AG10803 (cell line): ENCODE measurements around the gene MET.

Experiments
- DNase-seq: peaks from one replicate; pipeline ENCODE4 v3.0.0; 2010; ENCODE audit warnings: low read depth
- H3K4me3 ChIP-seq: 2 replicates; pipeline ENCODE4 v1.5.1; 2011; ENCODE audit warnings: mild to moderate bottlenecking, low read length, control low read depth
- TF ChIP-seq, protein P1 (sequence below): conservative IDR thresholded peaks from 2 replicates; pipeline ENCODE4 v1.5.1; 2011; ENCODE audit warnings: mild to moderate bottlenecking, low read length, control low read depth, inconsistent platforms

MET gene

DNA sequence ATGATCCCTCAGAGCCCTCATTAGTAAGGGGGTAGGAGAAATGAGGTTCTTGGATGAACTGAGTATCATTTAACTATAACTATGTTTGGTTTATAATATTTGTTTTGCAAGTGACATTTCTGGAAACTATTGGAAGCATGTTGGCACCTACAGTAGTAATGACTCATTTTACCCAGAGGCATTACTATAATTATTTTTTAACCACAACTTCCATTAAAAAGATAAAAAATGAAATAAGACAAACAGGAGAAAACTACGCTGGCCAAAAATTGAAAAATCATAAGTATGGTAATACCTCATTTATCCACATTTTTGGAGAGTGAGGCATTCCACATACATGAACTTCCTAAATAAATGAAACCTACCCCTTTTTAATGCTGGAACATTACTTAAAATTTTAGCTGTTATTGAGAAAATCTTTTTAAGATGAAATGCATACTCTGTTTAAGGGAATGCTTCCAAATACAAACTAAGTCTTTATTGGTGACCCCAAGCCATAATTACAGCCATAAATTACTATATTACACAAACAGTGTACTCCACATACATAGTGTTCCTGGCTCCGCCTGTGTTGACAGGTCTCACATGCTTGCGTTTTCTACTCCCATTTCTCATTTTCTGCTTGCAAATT is 105.8 kb downstream of the MET start:
- DNase-seq, result peak; percentile 78
- H3K4me3 ChIP-seq, result no peak overlapping the region
- TF ChIP-seq, protein P1, sequence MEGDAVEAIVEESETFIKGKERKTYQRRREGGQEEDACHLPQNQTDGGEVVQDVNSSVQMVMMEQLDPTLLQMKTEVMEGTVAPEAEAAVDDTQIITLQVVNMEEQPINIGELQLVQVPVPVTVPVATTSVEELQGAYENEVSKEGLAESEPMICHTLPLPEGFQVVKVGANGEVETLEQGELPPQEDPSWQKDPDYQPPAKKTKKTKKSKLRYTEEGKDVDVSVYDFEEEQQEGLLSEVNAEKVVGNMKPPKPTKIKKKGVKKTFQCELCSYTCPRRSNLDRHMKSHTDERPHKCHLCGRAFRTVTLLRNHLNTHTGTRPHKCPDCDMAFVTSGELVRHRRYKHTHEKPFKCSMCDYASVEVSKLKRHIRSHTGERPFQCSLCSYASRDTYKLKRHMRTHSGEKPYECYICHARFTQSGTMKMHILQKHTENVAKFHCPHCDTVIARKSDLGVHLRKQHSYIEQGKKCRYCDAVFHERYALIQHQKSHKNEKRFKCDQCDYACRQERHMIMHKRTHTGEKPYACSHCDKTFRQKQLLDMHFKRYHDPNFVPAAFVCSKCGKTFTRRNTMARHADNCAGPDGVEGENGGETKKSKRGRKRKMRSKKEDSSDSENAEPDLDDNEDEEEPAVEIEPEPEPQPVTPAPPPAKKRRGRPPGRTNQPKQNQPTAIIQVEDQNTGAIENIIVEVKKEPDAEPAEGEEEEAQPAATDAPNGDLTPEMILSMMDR, result no peak

DNA sequence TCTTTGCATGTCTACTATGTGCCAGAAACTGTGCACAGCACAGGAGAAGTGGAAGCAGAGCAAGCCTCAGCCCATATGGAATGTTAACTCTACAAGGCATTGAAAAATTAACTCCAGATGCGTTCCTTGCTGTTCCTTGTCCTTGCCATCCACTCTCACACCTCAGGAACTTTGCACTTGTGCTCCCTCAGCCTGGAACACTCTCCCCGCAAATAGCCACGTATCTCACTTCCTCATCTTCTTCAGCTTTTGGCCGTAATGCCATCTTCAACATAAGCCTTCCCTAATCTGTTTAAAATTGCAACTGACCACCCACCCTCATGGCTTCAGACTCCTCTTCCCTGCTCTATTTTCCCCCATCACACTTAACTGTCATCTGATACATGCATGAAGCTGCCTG is 107.2 kb downstream of the MET start:
- H3K4me3 ChIP-seq, result no peak overlapping the region
- TF ChIP-seq, protein P1, result no peak
- no peak for DNase-seq

DNA sequence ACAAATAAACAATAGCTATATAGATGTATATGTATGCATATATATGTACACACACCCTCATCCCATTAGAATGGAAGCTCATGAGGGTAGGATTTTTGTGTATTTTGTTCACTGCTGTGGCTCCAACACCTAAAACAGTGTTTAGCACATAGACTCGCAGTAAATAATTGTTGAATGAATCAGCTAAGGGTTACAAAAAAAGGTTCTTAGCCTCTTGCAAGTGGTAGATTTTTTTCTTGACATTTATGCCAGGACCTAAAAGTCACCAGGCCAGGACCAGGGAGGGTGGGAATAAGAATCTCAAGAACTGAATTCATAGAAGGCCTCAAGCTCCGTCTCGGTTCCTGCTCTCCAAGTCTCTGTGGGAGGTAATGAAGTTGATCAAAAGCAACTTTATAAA is 107.9 kb downstream of the MET start:
- no peak for DNase-seq
- TF ChIP-seq, protein P1, result no peak
- no peak overlapping the region for H3K4me3 ChIP-seq

DNA sequence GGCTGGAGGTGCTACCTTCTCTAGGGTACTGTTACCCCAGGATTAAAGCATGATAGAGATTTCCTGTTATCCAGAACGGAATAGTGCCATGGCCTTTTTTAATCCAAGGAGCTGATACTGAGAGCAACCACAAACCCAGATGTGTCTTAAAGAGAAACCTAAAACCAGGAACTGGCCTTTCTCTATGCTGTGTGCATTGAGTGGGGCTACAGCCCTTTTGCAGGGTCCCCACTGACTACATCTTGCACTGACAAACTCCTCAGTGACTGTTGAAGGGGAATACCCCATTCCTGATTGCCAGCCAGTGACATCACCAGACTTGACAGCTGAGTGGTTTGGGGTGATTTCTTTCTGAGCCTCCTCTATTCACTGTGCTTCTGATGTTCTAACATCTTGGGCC is 108.5 kb downstream of the MET start:
- no peak overlapping the region for H3K4me3 ChIP-seq
- DNase-seq, result no peak
- TF ChIP-seq, protein P1, result no peak

DNA sequence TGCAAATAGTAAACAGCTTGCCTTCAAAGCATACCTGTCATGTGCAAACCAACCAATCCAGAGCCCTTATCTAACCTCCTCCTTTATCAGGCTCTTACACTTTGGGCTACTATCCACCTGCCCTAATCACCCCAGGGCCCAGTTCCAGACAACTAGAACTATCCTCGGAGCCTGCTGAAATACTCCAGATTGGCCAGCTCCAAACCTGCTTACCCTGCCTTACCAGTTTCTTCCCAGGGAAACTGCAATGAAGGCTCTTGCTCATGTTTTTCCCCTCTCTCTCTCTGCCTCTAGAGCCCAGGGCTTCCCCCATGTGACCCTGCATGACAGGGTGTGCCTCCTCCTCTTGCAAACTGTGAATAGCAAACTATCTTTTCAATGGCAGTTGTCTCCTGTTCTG is 109.0 kb downstream of the MET start:
- TF ChIP-seq, protein P1, result no peak
- H3K4me3 ChIP-seq, result no peak overlapping the region
- DNase-seq, result no peak

DNA sequence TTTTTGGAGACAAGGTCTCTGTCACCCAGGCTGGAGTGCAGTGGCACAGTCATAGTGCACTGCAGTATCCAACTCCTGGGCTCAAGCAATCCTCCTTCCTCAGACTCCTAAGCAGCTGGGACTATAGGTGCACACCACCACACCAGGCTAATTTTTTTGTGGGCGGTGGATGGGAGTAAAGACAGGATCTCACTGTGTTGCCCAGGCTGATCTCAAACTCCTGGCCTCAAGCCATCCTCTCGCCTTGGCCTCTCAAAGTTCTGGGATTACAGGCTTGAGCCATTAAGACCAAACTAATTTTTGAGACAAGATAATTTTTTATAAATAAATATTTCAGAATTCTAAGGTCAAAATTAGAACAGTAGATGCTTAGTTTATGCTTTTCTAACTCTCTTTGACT is 109.6 kb downstream of the MET start:
- H3K4me3 ChIP-seq, result no peak overlapping the region
- no peak for DNase-seq
- TF ChIP-seq, protein P1, result no peak

DNA sequence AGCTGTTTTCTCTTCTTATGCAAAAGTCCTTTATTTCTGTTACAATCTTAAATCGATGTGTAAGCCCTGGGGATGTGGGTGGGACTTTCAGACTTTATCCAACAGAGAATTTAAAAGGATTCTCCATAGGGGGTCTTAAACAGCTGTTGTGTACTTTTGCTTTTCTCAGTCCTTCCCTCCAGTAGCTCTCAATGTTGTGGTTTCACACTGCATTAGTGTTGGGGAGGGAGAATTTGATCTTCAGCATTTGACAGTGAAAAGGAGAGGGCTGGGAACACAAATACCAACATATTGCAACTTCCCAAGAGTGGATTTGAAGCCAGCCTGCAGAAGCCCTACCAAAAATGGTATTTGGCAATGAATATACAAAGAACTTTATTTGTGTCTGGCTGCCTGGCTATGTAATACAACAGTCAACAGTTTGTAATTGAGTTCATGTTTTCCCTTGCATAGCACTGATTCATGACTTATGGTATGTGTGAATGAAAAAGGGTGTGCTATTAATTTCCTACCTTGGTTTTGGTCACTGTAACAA is 110.2 kb downstream of the MET start:
- no peak overlapping the region for H3K4me3 ChIP-seq
- peak; percentile 93 for DNase-seq
- TF ChIP-seq, protein P1, result no peak
